ENCODE data around the gene PTPRN2.

DNA sequence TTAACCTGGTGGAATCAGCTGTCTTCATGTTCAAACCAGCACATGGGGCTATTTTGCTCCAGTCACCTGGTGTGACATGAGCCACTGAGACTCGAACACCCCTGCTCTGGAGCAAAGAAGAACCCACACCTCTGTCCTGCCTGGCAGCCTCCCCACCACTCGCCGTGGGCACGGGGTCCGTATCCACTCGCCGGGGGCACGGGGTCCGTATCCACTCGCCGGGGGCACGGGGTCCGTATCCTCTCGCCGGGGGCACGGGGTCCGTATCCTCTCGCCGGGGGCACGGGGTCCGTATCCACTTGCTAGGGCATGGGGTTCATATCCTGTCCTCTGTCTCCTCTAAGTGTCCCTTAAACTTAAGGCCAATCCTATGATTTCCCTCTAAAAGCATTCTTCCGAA lies 558.7 kb downstream of the PTPRN2 start:
- TF ChIP-seq POLR2AphosphoS5 (IDR thresholded peaks at IDR 0.05; ENCODE audit: low read depth, low read length) (no peak), EP300 (IDR thresholded peaks at IDR 0.05; ENCODE audit: borderline replicate concordance in 1 of 2, low read depth in 1 of 2, low read length in 1 of 2) (no peak)
- TF ChIP-seq, protein P1, sequence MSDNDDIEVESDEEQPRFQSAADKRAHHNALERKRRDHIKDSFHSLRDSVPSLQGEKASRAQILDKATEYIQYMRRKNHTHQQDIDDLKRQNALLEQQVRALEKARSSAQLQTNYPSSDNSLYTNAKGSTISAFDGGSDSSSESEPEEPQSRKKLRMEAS (IDR thresholded peaks at IDR 0.05; ENCODE audit: low read depth), result no peak
